T-helper 1 cell treated with Interleukin-12 subunit alpha and Interleukin-12 subunit beta and Interleukin-4 antibody, amounts not matched to agents 30 μg/mL and 1 μg/mL, for 36 hours (primary cell): ENCODE measurements around the gene SLC66A2.

Experiments
- H3K27ac Mint-ChIP-seq: one replicate; pipeline ENCODE4 v1.8.0; 2021; ENCODE audit warnings: mild to moderate bottlenecking, mixed read lengths
- H3K27me3 Mint-ChIP-seq: one replicate; pipeline ENCODE4 v1.8.0; 2021; ENCODE audit warnings: low read depth, mixed read lengths
- H3K36me3 Mint-ChIP-seq: one replicate; pipeline ENCODE4 v1.8.0; 2021; ENCODE audit warnings: low read depth, mixed read lengths
- H3K4me1 Mint-ChIP-seq: one replicate; pipeline ENCODE4 v1.8.0; 2021; ENCODE audit warnings: low read depth, mixed read lengths
- H3K4me3 Mint-ChIP-seq: one replicate; pipeline ENCODE4 v1.8.0; 2021; ENCODE audit warnings: mild to moderate bottlenecking, moderate library complexity, mixed read lengths
- H3K9me3 Mint-ChIP-seq: one replicate; pipeline ENCODE4 v1.8.0; 2021; ENCODE audit warnings: mixed read lengths

SLC66A2 gene

GRCh38 chr18:79949697-79950487 lies 1.6 kb downstream of the SLC66A2 start:
- Mint-ChIP-seq H3K4me1 (peaks cover 17% of the 10 kb centered on the region), H3K27ac (peak overlapping the region; percentile 76), H3K9me3 (no peaks in the 10 kb centered on the region), H3K4me3 (peak overlapping the region; percentile 83), H3K27me3 (peaks cover 1% of the 10 kb centered on the region), H3K36me3 (peaks cover 3% of the 10 kb centered on the region)

- Mint-ChIP-seq H3K36me3 (peaks cover 3% of the 10 kb centered on the region), H3K9me3 (no peaks in the 10 kb centered on the region), H3K27me3 (no peaks in the 10 kb centered on the region), H3K27ac (no peak overlapping the region), H3K4me1 (peaks cover 26% of the 10 kb centered on the region), H3K4me3 (peak overlapping the region; percentile 17)
Measured at GRCh38 chr18:79948719-79949411, 2.6 kb downstream of the SLC66A2 start.

- H3K27ac Mint-ChIP-seq = no peak overlapping the region
- H3K4me3 Mint-ChIP-seq = no peak overlapping the region
- peaks cover 26% of the 10 kb centered on the region for H3K4me1 Mint-ChIP-seq
- H3K27me3 Mint-ChIP-seq = no peaks in the 10 kb centered on the region
- no peaks in the 10 kb centered on the region for H3K9me3 Mint-ChIP-seq
- H3K36me3 Mint-ChIP-seq = peaks cover 3% of the 10 kb centered on the region
Measured at GRCh38 chr18:79947881-79948610, 3.4 kb downstream of the SLC66A2 start.

GRCh38 chr18:79947054-79947755 lies 4.2 kb downstream of the SLC66A2 start:
- Mint-ChIP-seq H3K27me3 (no peaks in the 10 kb centered on the region), H3K4me1 (peaks cover 26% of the 10 kb centered on the region), H3K9me3 (no peaks in the 10 kb centered on the region), H3K4me3 (no peak overlapping the region), H3K27ac (no peak overlapping the region), H3K36me3 (peaks cover 6% of the 10 kb centered on the region)

GRCh38 chr18:79945118-79946042 lies 6.1 kb downstream of the SLC66A2 start:
- Mint-ChIP-seq H3K27ac (no peak overlapping the region), H3K27me3 (no peaks in the 10 kb centered on the region), H3K4me3 (no peak overlapping the region), H3K9me3 (no peaks in the 10 kb centered on the region), H3K36me3 (peaks cover 11% of the 10 kb centered on the region), H3K4me1 (peaks cover 23% of the 10 kb centered on the region)

- no peaks in the 10 kb centered on the region for H3K27me3 Mint-ChIP-seq
- peak overlapping the region; percentile 25 for H3K4me3 Mint-ChIP-seq
- H3K4me1 Mint-ChIP-seq = peaks cover 17% of the 10 kb centered on the region
- peak overlapping the region; percentile 77 for H3K27ac Mint-ChIP-seq
- H3K36me3 Mint-ChIP-seq = peaks cover 15% of the 10 kb centered on the region
- H3K9me3 Mint-ChIP-seq = no peaks in the 10 kb centered on the region
Measured at GRCh38 chr18:79944746-79945117, 6.7 kb downstream of the SLC66A2 start.

GRCh38 chr18:79944126-79944731 lies 7.2 kb downstream of the SLC66A2 start:
- Mint-ChIP-seq H3K4me1 (peaks cover 14% of the 10 kb centered on the region), H3K27me3 (no peaks in the 10 kb centered on the region), H3K36me3 (peaks cover 18% of the 10 kb centered on the region), H3K27ac (peak overlapping the region; percentile 77), H3K4me3 (peak overlapping the region; percentile 25), H3K9me3 (no peaks in the 10 kb centered on the region)

DNA sequence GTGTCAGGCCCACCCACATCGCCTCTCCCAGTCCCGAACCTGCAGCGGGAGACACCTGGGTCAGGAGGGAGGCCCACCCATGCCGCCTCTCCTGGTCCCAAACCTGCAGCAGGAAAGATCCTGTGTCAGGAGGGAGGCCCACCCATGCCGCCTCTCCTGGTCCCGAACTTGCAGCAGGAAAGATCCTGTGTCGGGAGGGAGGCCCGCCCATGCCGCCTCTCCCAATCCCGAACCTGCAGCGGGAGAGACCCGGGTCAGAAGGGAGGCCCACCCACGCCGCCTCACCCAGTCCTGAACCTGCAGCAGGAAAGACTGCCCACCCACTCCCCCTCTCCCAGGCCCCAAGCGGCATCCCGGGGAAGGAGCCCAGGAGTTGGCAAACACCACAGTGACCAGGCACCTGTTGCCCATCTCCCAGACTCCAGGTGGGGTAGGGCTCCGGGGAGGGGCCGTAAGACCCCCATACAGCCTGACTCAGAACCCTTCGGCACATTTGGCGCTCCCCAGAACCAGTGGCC lies 7.8 kb downstream of the SLC66A2 start:
- H3K9me3 Mint-ChIP-seq = no peaks in the 10 kb centered on the region
- H3K4me1 Mint-ChIP-seq = peaks cover 14% of the 10 kb centered on the region
- no peak overlapping the region for H3K27ac Mint-ChIP-seq
- no peak overlapping the region for H3K4me3 Mint-ChIP-seq
- peaks cover 21% of the 10 kb centered on the region for H3K36me3 Mint-ChIP-seq
- H3K27me3 Mint-ChIP-seq = no peaks in the 10 kb centered on the region

- no peaks in the 10 kb centered on the region for H3K27me3 Mint-ChIP-seq
- no peaks in the 10 kb centered on the region for H3K9me3 Mint-ChIP-seq
- peaks cover 23% of the 10 kb centered on the region for H3K36me3 Mint-ChIP-seq
- no peak overlapping the region for H3K27ac Mint-ChIP-seq
- H3K4me1 Mint-ChIP-seq = peaks cover 14% of the 10 kb centered on the region
- H3K4me3 Mint-ChIP-seq = no peak overlapping the region
Measured at GRCh38 chr18:79942786-79943607, 8.5 kb downstream of the SLC66A2 start.

DNA sequence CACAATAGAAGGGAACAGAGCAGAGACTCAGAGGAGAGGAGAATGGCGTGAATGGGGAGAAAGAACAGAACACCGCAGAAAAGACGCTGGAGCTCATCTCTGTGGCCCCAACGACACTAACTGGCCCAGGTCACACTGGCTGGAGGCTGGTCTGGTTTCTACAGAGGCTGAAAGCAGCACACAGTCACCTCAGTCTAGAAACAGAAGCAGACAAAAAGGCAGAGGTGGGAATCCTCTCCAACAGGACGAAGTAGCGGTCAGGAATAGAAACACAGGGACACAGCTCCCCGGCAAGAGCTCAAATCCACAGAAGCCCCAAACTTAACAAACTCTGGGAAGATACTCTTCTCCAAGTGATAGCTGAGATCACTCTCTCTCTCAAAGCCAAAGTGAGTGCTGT lies 9.2 kb downstream of the SLC66A2 start:
- H3K27me3 Mint-ChIP-seq = no peaks in the 10 kb centered on the region
- peaks cover 31% of the 10 kb centered on the region for H3K36me3 Mint-ChIP-seq
- H3K9me3 Mint-ChIP-seq = peaks cover 4% of the 10 kb centered on the region
- no peak overlapping the region for H3K27ac Mint-ChIP-seq
- H3K4me3 Mint-ChIP-seq = no peak overlapping the region
- peaks cover 14% of the 10 kb centered on the region for H3K4me1 Mint-ChIP-seq

- Mint-ChIP-seq H3K4me1 (peaks cover 14% of the 10 kb centered on the region), H3K36me3 (peaks cover 36% of the 10 kb centered on the region), H3K9me3 (peaks cover 6% of the 10 kb centered on the region), H3K4me3 (no peak overlapping the region), H3K27ac (no peak overlapping the region), H3K27me3 (no peaks in the 10 kb centered on the region)
Measured at GRCh38 chr18:79941473-79942119, 9.9 kb downstream of the SLC66A2 start.

GRCh38 chr18:79940814-79941472 lies 10.5 kb downstream of the SLC66A2 start:
- H3K36me3 Mint-ChIP-seq = peaks cover 43% of the 10 kb centered on the region
- peaks cover 12% of the 10 kb centered on the region for H3K9me3 Mint-ChIP-seq
- H3K27me3 Mint-ChIP-seq = no peaks in the 10 kb centered on the region
- H3K27ac Mint-ChIP-seq = no peak overlapping the region
- H3K4me1 Mint-ChIP-seq = peaks cover 12% of the 10 kb centered on the region
- no peak overlapping the region for H3K4me3 Mint-ChIP-seq
